ENCODE data around the gene FIBCD1. TPM values are rescaled to one million over a fixed set of nuclear protein-coding genes. Genes with fewer than 3 reads are reported as not detected.

The FIBCD1 gene
- total RNA-seq, 2 experiments from 2014 or later, result not detected

DNA sequence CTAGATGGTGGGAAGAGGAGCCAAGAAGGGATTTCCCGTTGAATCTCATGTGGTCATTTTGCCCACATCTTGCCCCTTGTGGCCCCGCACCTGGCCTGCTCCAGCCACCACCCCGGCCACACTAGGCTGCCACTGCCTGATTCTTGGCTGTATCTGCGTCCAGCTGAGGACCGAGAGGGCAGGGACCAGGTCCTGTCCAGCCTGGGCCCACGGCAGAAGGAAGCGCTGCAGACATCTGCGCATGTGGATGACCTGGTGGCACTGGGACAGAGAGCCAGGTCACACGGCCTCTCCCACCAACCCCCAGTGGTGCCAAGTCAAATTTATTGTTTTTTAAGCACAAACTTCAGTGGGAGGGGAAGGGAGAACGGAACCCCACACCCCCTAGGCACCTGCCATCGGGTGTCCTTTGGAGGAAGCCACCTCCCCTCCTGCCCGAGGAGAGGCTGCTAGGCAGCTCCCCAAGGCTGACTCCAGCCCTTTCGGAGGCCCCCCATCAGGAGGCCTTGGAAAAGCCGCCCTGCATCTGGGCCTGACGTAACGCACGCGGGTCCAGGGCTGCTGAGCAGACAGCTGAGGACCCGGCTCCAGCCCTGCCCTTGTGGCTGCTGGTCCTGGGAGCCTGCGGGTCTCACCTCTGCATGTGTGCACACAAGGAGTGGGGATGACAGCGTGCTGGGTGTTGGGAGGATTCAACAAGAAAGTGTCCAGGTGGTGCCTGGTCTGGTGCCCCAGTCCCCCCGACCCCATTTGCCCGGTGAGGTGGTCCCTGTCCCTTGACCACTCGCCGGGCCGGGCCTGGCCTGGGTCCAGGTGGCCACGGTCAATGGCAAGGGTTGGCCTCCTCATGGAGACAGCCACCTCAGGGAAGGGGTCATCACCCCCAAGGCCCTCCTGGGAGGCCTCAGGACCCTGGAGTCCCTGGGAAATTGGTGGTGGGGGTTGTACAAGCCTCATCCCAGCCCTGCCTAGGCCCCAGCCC is 36.6 kb downstream of the FIBCD1 start:
- H3K9me3 Mint-ChIP-seq (ENCODE audit: insufficient read depth), result no peaks in the 10 kb centered on the region
- H3K36me3 Mint-ChIP-seq (ENCODE audit: low read depth), result no peaks in the 10 kb centered on the region
- DNase-seq, result no peak
- ChIA-PET CTCF (no interaction called here), POLR2A (no interaction called here)
- ATAC-seq, result no peak
- H3K4me1 Mint-ChIP-seq (ENCODE audit: low read depth), result no peaks in the 10 kb centered on the region
- H3K27me3 Mint-ChIP-seq (ENCODE audit: low read depth), result peaks cover 2% of the 10 kb centered on the region
- H3K27ac Mint-ChIP-seq, result no peak overlapping the region
- no peak overlapping the region for H3K4me3 Mint-ChIP-seq

DNA sequence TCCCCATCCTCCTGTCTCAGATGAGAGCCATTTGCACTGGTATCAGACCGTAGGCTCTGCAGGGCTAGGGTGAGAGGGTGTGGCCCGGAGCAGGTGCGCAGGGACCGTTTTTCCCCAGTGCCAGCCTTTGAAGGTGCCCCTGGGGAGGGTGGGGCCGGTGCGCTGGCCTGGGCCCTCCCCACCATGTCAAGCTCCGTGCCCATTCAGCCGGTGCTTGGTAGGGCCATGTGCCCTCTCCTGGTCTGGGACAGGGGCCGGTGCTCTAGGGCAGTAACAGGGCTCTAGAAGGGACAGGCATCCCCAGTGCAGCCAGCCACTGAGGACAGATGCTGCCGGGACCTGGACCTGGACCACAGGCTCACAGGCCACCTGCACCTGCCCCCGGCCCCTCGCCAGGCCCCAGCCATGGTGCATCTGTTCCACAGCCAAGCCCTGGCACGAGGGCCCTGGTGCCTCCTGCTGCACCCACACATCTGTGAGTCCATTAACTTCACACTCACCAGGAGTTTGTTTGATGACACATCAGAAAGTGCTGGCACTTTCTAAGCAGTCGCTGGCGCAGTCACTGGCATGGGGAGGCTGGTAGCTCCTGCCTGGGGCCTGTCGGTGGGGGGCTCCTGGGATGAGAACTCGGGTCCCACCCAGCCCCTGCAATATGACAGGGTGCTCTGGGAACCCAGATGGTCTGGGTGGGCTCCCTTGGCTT is 37.4 kb downstream of the FIBCD1 start:
- DNase-seq (no peak), ATAC-seq (no peak)
- Mint-ChIP-seq H3K36me3 (ENCODE audit: low read depth) (no peaks in the 10 kb centered on the region), H3K4me1 (ENCODE audit: low read depth) (no peaks in the 10 kb centered on the region), H3K4me3 (no peak overlapping the region), H3K27me3 (ENCODE audit: low read depth) (peaks cover 2% of the 10 kb centered on the region), H3K27ac (no peak overlapping the region), H3K9me3 (ENCODE audit: insufficient read depth) (no peaks in the 10 kb centered on the region)
- ChIA-PET POLR2A (no interaction called here), CTCF (no interaction called here)

DNA sequence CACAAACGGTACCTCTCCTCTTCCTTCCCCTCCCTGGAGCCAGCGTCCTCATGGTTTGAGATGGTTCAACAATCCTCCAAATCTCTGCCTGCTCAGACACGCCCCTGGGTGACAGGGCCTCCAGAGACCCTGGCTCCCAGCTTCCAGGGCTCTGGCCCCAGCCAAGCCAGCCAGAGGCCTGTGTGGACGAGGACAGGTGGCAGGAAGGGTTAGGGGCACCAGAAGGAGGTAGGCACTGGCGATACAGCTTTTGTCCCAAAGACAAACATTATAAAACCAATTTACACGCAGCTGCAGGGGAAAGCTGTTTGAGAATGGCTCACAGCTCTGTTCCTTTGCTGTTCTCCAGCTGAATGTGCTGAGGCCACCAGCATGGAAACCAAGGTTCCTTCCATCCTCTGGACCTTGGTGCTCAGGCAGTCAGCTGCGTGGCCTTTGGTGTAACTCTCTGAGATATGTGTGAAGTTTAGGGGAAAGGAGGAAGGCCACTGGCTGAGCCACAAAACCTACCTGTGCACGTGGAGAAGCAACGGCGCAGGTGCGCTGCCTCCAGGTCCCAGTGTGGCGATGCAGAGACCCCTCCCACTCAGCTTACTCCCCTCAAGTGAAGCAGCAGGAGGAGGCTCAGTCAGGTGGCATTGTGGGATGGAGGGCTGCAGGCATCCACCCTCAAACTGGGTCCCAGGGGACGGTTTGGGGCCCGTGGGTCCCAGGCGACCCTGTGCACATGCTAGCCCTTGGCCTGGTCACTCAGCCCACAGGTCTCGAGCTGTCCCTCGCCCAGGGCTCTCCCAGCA is 38.1 kb downstream of the FIBCD1 start:
- H3K9me3 Mint-ChIP-seq (ENCODE audit: insufficient read depth), result no peaks in the 10 kb centered on the region
- H3K4me1 Mint-ChIP-seq (ENCODE audit: low read depth), result no peaks in the 10 kb centered on the region
- DNase-seq (no peak), ATAC-seq (no peak)
- H3K4me3 Mint-ChIP-seq, result no peak overlapping the region
- no peak overlapping the region for H3K27ac Mint-ChIP-seq
- CTCF ChIA-PET, result no interaction called here
- peaks cover 2% of the 10 kb centered on the region for H3K27me3 Mint-ChIP-seq (ENCODE audit: low read depth)
- no peaks in the 10 kb centered on the region for H3K36me3 Mint-ChIP-seq (ENCODE audit: low read depth)
- POLR2A ChIA-PET, result no interaction called here

DNA sequence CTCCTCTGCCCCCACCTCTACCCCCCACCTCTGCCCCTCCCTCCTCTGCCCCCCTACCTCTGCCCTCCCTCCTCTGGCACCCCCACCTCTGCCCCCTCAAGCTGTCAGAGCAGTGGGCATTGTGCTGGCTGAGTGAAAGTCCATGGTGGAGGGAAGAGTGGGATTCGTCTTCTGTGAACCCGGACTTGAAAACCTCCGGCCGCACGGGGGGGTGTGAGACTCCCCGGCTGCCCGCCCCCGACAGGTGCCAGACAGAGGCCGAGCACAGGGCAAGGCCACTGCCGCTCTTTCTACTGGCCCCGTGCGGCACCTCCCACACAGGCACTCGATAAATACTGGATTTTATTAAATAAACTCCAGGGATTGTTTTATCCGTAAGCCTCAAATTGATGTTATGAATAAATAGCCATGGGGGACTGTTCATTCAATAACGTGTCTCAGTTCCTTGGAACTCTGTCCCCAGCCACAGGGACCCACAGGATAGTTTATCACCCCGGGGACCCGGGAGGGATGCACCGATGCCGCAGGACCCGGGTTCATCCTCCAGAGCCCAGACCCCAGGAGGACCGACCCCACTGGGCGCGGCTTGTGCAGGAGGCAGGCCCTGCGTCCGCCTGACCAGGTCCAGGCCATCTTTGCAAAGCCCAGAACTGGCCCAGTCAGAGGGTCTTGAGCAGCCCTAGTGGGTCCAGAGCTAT is 39.8 kb downstream of the FIBCD1 start:
- Mint-ChIP-seq H3K4me1 (ENCODE audit: low read depth) (no peaks in the 10 kb centered on the region), H3K9me3 (ENCODE audit: insufficient read depth) (no peaks in the 10 kb centered on the region), H3K27ac (no peak overlapping the region), H3K27me3 (ENCODE audit: low read depth) (peaks cover 2% of the 10 kb centered on the region), H3K4me3 (no peak overlapping the region), H3K36me3 (ENCODE audit: low read depth) (no peaks in the 10 kb centered on the region)
- POLR2A ChIA-PET, result no interaction called here
- ATAC-seq, result no peak
- CTCF ChIA-PET, result no interaction called here
- DNase-seq, result no peak

GRCh38 chr9:130898552-130898852 is 40.5 kb downstream of the FIBCD1 start:
- Mint-ChIP-seq H3K36me3 (ENCODE audit: low read depth) (no peaks in the 10 kb centered on the region), H3K4me3 (no peak overlapping the region), H3K27me3 (ENCODE audit: low read depth) (peaks cover 2% of the 10 kb centered on the region), H3K9me3 (ENCODE audit: insufficient read depth) (no peaks in the 10 kb centered on the region), H3K4me1 (ENCODE audit: low read depth) (no peaks in the 10 kb centered on the region), H3K27ac (no peak overlapping the region)
- ChIA-PET CTCF (no interaction called here), POLR2A (no interaction called here)
- no peak for DNase-seq
- no peak for ATAC-seq

DNA sequence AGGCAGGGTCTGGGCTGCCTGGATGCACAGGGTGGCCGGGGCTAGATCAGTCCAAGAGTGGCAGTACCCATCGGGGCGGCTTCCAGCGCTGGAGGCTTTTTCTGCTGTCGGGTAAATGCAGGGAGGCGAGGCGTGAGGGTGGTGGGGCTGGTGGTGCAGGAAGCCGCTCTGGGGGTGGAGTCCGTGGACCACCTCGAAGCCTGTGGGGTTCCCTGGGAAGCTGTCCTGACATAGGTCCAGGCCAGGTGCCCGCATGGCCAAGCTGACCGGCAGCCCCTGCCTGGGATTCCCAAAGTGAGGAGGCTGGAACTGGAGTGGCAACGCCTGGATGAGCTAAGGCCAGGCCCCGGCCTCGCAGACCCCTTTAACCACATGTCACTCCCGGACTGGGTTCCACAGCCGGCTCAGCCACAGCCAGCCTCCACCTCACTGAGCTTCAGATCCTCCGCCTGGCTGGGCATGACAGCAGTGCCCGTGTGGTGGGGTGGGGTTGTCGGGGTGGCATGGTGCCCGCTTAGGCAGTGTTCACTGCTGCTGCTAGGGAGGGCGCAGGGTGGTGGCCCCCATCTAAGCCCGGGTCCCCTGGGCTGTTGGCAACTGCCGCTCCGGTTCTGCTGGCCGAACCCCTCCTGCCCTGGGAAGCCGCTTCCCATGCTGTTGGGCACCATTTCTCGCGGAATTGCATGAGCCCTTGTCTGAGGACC is 41.0 kb downstream of the FIBCD1 start:
- Mint-ChIP-seq H3K27ac (no peak overlapping the region), H3K4me1 (ENCODE audit: low read depth) (no peaks in the 10 kb centered on the region)

GRCh38 chr9:130897105-130897751 is 41.8 kb downstream of the FIBCD1 start:
- ATAC-seq (no peak), DNase-seq (no peak)
- Mint-ChIP-seq H3K27ac (no peak overlapping the region), H3K4me1 (ENCODE audit: low read depth) (no peaks in the 10 kb centered on the region), H3K4me3 (no peak overlapping the region), H3K9me3 (ENCODE audit: insufficient read depth) (no peaks in the 10 kb centered on the region), H3K27me3 (ENCODE audit: low read depth) (peaks cover 2% of the 10 kb centered on the region), H3K36me3 (ENCODE audit: low read depth) (no peaks in the 10 kb centered on the region)
- ChIA-PET POLR2A (no interaction called here), CTCF (no interaction called here)

More for the DNA sequence above, 41.0 kb downstream of the FIBCD1 start:
- DNase-seq, result no peak
- Mint-ChIP-seq H3K27me3 (ENCODE audit: low read depth) (peaks cover 2% of the 10 kb centered on the region), H3K36me3 (ENCODE audit: low read depth) (no peaks in the 10 kb centered on the region), H3K4me3 (no peak overlapping the region), H3K9me3 (ENCODE audit: insufficient read depth) (no peaks in the 10 kb centered on the region)
- ChIA-PET CTCF (no interaction called here), POLR2A (no interaction called here)
- no peak for ATAC-seq

- no peaks in the 10 kb centered on the region for H3K36me3 Mint-ChIP-seq (ENCODE audit: low read depth)
- DNase-seq (no peak), ATAC-seq (no peak)
- no peaks in the 10 kb centered on the region for H3K9me3 Mint-ChIP-seq (ENCODE audit: insufficient read depth)
- no peak within 1 kb of the TSS for H3K27ac Mint-ChIP-seq
- H3K4me1 Mint-ChIP-seq (ENCODE audit: low read depth), result no peaks in the 10 kb centered on the region
- CTCF ChIA-PET, result no interaction called here
- peaks cover 2% of the 10 kb centered on the region for H3K27me3 Mint-ChIP-seq (ENCODE audit: low read depth)
- POLR2A ChIA-PET, result no interaction called here
- H3K4me3 Mint-ChIP-seq, result no peak within 1 kb of the TSS
Observed at GRCh38 chr9:130896233-130897014, 42.6 kb downstream of the FIBCD1 start, which contains the start of gene QRFP. TSS of gene QRFP (minus strand) at chr9:130896812. CDS start at chr9:130893838, 2,974 bp downstream.

- no peak for DNase-seq
- ChIA-PET CTCF (no interaction called here), POLR2A (no interaction called here)
- no peaks in the 10 kb centered on the region for H3K27me3 Mint-ChIP-seq (ENCODE audit: low read depth)
- no peaks in the 10 kb centered on the region for H3K36me3 Mint-ChIP-seq (ENCODE audit: low read depth)
- ATAC-seq, result no peak
- H3K4me3 Mint-ChIP-seq, result no peak overlapping the region
- no peak overlapping the region for H3K27ac Mint-ChIP-seq
- H3K9me3 Mint-ChIP-seq (ENCODE audit: insufficient read depth), result no peaks in the 10 kb centered on the region
- no peaks in the 10 kb centered on the region for H3K4me1 Mint-ChIP-seq (ENCODE audit: low read depth)
Observed at GRCh38 chr9:130895481-130896232, 43.4 kb downstream of the FIBCD1 start.

GRCh38 chr9:130895038-130895437 is 44.0 kb downstream of the FIBCD1 start:
- Mint-ChIP-seq H3K27me3 (ENCODE audit: low read depth) (no peaks in the 10 kb centered on the region), H3K27ac (no peak overlapping the region), H3K4me1 (ENCODE audit: low read depth) (no peaks in the 10 kb centered on the region), H3K36me3 (ENCODE audit: low read depth) (no peaks in the 10 kb centered on the region), H3K4me3 (no peak overlapping the region), H3K9me3 (ENCODE audit: insufficient read depth) (no peaks in the 10 kb centered on the region)
- no peak for ATAC-seq
- CTCF ChIA-PET, result no interaction called here
- POLR2A ChIA-PET, result no interaction called here
- no peak for DNase-seq
